Transverse colon (tissue), 4 donors: ENCODE results near the gene UBE2K.

Experiments
- EP300 ChIP-seq: sonication (generic); formaldehyde crosslinking; IDR thresholded peaks from one replicate; pipeline ENCODE4 v1.6.1; 2017; ENCODE audit warnings: antibody characterized with exemption, low read depth
- POLR2A ChIP-seq: fragments of 450-650 bp; IDR thresholded peaks from one replicate; pipeline ENCODE4 v1.6.1; 2016; ENCODE audit warnings: antibody characterized with exemption, mild to moderate bottlenecking, moderate library complexity
- POLR2AphosphoS5 ChIP-seq, 3 donors: sonication (generic); formaldehyde crosslinking; IDR thresholded peaks; one replicate each; pipeline ENCODE4 v1.6.1; 2016; ENCODE audit warnings: antibody characterized with exemption in 3 of 3
- TF ChIP-seq, protein P1 (sequence below), 5 experiments: fragments of 200-600 bp in 3 of 5; fragments of 450-650 bp in 2 of 5; sonication (generic) in 3 of 5; IDR thresholded peaks; 1 replicate in 2 of 5; 2 replicates in 3 of 5; pipeline ENCODE4 v1.5.1; 2016 to 2017; ENCODE audit warnings: antibody characterized with exemption in 5 of 5, inconsistent platforms in 3 of 5, mild to moderate bottlenecking in 2 of 5, moderate library complexity in 1 of 5

DNA sequence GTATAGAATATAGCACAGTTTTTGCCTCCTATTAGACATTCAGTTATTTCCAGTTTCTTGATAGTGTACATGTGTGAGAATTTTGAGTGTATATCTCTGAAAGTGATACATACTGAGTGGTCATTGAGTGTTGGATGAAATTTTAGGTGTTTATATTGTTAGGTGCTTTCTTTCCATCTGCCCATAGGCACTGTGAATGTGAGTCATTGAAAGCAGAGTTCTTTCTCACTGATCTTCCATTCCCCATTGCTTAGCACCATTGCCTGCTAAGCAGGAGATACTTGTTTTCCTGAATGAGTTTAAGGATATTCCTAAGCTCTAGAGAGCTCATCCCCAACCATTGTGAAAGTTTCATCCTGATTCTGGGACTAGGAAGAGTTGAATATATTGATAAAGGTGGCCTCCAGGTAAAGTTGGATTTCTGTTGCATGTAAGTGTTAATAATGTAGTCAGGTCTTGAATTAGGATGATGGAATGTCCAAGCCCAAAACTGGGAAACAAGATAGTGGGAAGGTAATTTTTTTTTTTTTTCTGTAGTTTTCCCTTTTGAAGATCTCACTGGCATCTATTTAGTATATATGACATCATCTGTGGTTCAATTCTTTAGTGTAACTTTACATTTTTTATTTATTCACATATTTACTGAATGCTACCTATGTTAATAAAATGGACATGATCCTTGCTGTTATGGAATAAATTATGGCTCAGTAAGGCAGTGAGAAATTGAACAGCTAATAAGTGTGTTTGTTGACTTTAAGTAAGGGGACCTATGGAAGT, 22.1 kb downstream of the UBE2K start:
- TF ChIP-seq, protein P1, sequence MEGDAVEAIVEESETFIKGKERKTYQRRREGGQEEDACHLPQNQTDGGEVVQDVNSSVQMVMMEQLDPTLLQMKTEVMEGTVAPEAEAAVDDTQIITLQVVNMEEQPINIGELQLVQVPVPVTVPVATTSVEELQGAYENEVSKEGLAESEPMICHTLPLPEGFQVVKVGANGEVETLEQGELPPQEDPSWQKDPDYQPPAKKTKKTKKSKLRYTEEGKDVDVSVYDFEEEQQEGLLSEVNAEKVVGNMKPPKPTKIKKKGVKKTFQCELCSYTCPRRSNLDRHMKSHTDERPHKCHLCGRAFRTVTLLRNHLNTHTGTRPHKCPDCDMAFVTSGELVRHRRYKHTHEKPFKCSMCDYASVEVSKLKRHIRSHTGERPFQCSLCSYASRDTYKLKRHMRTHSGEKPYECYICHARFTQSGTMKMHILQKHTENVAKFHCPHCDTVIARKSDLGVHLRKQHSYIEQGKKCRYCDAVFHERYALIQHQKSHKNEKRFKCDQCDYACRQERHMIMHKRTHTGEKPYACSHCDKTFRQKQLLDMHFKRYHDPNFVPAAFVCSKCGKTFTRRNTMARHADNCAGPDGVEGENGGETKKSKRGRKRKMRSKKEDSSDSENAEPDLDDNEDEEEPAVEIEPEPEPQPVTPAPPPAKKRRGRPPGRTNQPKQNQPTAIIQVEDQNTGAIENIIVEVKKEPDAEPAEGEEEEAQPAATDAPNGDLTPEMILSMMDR (IDR thresholded peaks at IDR 0.05) = no peak
- TF ChIP-seq POLR2AphosphoS5 (IDR thresholded peaks at IDR 0.05) (no peak), POLR2A (no peak), EP300 (no peak)
